GM23338 (cell line): ENCODE results near the gene GPC6. TPM values are rescaled to one million over a fixed set of nuclear protein-coding genes. Genes with fewer than 3 reads are reported as not detected.

Source experiments
- ATAC-seq: fragments of 200-7000 bp; cut with Tn5 transposase; 3 replicates; pipeline ENCODE4 v1.9.1; 2020
- DNase-seq: peaks from one replicate; pipeline ENCODE4 v3.0.0-alpha.2; 2015; ENCODE audit warnings: low spot score
- H2AFZ ChIP-seq: fragments of 200-600 bp; sonication (generic); 2 replicates; pipeline ENCODE4 v1.8.0; 2016; ENCODE audit warnings: antibody characterized with exemption, mild to moderate bottlenecking, moderate library complexity
- H3F3A ChIP-seq: fragments of 200-600 bp; sonication (generic); replicated peaks from 2 replicates; pipeline ENCODE4 v1.8.0; 2017; ENCODE audit warnings: antibody characterized with exemption, mixed run types, low read depth
- H3K27ac ChIP-seq: fragments of 200-600 bp; sonication (generic); 2 replicates; pipeline ENCODE4 v1.6.1; 2016; ENCODE audit warnings: low read depth
- H3K27me3 ChIP-seq: fragments of 200-600 bp; sonication (generic); 2 replicates; pipeline ENCODE4 v1.8.0; 2016; ENCODE audit warnings: mild to moderate bottlenecking, mixed run types, moderate library complexity; ENCODE audit not compliant: insufficient read depth
- H3K36me3 ChIP-seq: fragments of 200-600 bp; sonication (generic); 2 replicates; pipeline ENCODE4 v1.8.0; 2016; ENCODE audit warnings: mild to moderate bottlenecking; ENCODE audit not compliant: insufficient read depth
- H3K4me1 ChIP-seq: fragments of 200-600 bp; sonication (generic); 2 replicates; pipeline ENCODE4 v1.8.0; 2016; ENCODE audit warnings: mild to moderate bottlenecking, moderate library complexity; ENCODE audit not compliant: insufficient read depth
- H3K4me2 ChIP-seq: fragments of 200-600 bp; sonication (generic); 2 replicates; pipeline ENCODE4 v1.7.1; 2017; ENCODE audit warnings: mixed run types
- H3K4me3 ChIP-seq: fragments of 200-600 bp; sonication (generic); 2 replicates; pipeline ENCODE4 v1.6.1; 2016; ENCODE audit warnings: mixed run types
- H3K79me2 ChIP-seq: fragments of 200-600 bp; sonication (generic); replicated peaks from 2 replicates; pipeline ENCODE4 v1.8.0; 2017; ENCODE audit warnings: mild to moderate bottlenecking; ENCODE audit not compliant: insufficient read depth
- H3K9me2 ChIP-seq: fragments of 200-600 bp; sonication (generic); 2 replicates; pipeline ENCODE4 v1.8.0; 2017; ENCODE audit not compliant: insufficient read depth
- H4K20me1 ChIP-seq: fragments of 200-600 bp; sonication (generic); replicated peaks from 2 replicates; pipeline ENCODE4 v1.8.0; 2017; ENCODE audit warnings: mild to moderate bottlenecking; ENCODE audit not compliant: insufficient read depth
- H3K27ac Mint-ChIP-seq: 2 replicates; pipeline ENCODE4 v1.8.0; 2020; ENCODE audit warnings: inconsistent platforms, mild to moderate bottlenecking, moderate library complexity, mixed read lengths
- H3K27me3 Mint-ChIP-seq: 3 replicates; pipeline ENCODE4 v1.8.0; 2022; ENCODE audit warnings: low read depth, mild to moderate bottlenecking, moderate library complexity, mixed read lengths, inconsistent platforms; ENCODE audit not compliant: insufficient read depth, poor library complexity
- H3K36me3 Mint-ChIP-seq: 3 replicates; pipeline ENCODE4 v1.8.0; 2021; ENCODE audit warnings: low read depth, mild to moderate bottlenecking, inconsistent platforms, moderate library complexity, mixed read lengths
- H3K4me1 Mint-ChIP-seq: 3 replicates; pipeline ENCODE4 v1.8.0; 2020; ENCODE audit warnings: mild to moderate bottlenecking, inconsistent platforms, mixed read lengths
- H3K4me3 Mint-ChIP-seq: 3 replicates; pipeline ENCODE4 v1.8.0; 2021; ENCODE audit warnings: moderate library complexity, mild to moderate bottlenecking, inconsistent platforms, mixed read lengths
- H3K9me3 Mint-ChIP-seq: 3 replicates; pipeline ENCODE4 v1.8.0; 2020; ENCODE audit warnings: moderate library complexity, mild to moderate bottlenecking, inconsistent platforms, mixed read lengths
- EZH2phosphoT487 ChIP-seq: fragments of 200-600 bp; sonication (generic); IDR thresholded peaks from one replicate; pipeline ENCODE4 v1.8.1; 2018; ENCODE audit warnings: antibody characterized with exemption; ENCODE audit not compliant: unreplicated experiment
- JUNB ChIP-seq: IDR thresholded peaks from one replicate; pipeline ENCODE4 v1.6.1; 2016; ENCODE audit warnings: antibody characterized with exemption; ENCODE audit not compliant: unreplicated experiment
- ZNF114 ChIP-seq: fragments of 250-450 bp; sonication (Bioruptor Pico); IDR thresholded peaks from 2 replicates; pipeline ENCODE4 v1.5.0; 2020; ENCODE audit warnings: mild to moderate bottlenecking, moderate library complexity
- ZNF331 ChIP-seq: fragments of 250-450 bp; sonication (Bioruptor Pico); IDR thresholded peaks from 2 replicates; pipeline ENCODE4 v1.5.0; 2020; ENCODE audit warnings: low read depth, mild to moderate bottlenecking, moderate library complexity
- polyA plus RNA-seq: library from polyadenylated mRNA; unstranded; fragments of >200 nt; fragmentation: Nextera tagmentation; extraction: Ambion mirVana; gene quantifications from 2 replicates; pipeline ENCODE4 v1.2.1, GENCODE V29; 2016
- total RNA-seq: library from RNA; depleted of rRNA; stranded (reverse); fragments of >200 nt; shearing (Covaris generic); gene quantifications from 2 replicates; pipeline ENCODE4 v1.2.3, GENCODE V29; 2014
- TF ChIP-seq, protein P1 (sequence below): fragments of 250-450 bp; sonication (Bioruptor Pico); IDR thresholded peaks from 2 replicates; pipeline ENCODE4 v1.5.0; 2020; ENCODE audit warnings: mild to moderate bottlenecking, moderate library complexity
- TF ChIP-seq, protein P2 (sequence below): IDR thresholded peaks from 2 replicates; pipeline ENCODE4 v1.6.1; 2016; ENCODE audit warnings: antibody characterized with exemption

GPC6 gene
- total and polyA plus RNA-seq, 2 experiments from 2014 or later = 6.4 to 28.6 TPM

DNA sequence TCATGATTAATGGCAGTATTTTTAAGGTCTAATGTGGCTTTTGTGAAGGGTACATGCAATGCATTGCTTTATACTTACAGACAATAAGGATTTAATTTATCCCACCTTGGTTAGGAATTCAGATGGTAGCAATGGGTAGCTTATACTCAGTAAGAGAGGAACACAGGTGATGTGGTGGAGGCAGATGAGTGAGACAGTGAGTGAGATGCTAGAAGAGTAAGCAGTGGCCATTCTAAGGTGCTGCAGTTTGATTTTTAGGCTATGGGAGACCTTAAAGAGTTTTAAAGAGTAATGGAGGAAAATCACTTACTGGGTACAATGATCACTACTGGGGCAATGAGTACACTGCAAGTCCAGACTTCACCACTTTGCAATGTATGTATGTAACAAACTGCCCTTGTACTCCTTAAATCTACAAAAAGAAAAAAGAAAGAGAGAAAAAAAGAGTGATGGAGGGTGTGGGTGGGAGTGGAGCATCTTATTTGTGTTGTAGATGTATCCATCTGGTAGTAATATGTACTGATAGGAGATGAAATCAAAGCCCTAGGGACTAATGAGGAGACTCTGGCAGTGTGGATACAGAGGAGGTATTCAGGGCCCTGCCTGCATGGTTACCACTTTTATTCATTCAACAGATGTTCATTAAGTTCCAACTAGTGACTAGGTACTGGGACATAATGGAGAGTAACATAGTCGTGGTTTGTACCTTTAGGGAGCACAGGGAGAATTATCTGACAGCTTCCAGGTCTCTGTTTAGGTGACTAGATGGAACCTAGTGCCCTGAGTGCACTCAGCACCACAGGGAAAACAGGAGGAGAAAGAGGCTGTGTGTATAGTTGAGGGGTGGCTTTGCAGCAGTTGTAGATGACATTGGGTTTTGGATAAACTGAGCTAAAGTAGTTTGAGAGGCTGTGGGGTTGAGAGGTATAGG is 99.0 kb downstream of the GPC6 start (continued):
- TF ChIP-seq EZH2phosphoT487 = no peak
- TF ChIP-seq, protein P1, sequence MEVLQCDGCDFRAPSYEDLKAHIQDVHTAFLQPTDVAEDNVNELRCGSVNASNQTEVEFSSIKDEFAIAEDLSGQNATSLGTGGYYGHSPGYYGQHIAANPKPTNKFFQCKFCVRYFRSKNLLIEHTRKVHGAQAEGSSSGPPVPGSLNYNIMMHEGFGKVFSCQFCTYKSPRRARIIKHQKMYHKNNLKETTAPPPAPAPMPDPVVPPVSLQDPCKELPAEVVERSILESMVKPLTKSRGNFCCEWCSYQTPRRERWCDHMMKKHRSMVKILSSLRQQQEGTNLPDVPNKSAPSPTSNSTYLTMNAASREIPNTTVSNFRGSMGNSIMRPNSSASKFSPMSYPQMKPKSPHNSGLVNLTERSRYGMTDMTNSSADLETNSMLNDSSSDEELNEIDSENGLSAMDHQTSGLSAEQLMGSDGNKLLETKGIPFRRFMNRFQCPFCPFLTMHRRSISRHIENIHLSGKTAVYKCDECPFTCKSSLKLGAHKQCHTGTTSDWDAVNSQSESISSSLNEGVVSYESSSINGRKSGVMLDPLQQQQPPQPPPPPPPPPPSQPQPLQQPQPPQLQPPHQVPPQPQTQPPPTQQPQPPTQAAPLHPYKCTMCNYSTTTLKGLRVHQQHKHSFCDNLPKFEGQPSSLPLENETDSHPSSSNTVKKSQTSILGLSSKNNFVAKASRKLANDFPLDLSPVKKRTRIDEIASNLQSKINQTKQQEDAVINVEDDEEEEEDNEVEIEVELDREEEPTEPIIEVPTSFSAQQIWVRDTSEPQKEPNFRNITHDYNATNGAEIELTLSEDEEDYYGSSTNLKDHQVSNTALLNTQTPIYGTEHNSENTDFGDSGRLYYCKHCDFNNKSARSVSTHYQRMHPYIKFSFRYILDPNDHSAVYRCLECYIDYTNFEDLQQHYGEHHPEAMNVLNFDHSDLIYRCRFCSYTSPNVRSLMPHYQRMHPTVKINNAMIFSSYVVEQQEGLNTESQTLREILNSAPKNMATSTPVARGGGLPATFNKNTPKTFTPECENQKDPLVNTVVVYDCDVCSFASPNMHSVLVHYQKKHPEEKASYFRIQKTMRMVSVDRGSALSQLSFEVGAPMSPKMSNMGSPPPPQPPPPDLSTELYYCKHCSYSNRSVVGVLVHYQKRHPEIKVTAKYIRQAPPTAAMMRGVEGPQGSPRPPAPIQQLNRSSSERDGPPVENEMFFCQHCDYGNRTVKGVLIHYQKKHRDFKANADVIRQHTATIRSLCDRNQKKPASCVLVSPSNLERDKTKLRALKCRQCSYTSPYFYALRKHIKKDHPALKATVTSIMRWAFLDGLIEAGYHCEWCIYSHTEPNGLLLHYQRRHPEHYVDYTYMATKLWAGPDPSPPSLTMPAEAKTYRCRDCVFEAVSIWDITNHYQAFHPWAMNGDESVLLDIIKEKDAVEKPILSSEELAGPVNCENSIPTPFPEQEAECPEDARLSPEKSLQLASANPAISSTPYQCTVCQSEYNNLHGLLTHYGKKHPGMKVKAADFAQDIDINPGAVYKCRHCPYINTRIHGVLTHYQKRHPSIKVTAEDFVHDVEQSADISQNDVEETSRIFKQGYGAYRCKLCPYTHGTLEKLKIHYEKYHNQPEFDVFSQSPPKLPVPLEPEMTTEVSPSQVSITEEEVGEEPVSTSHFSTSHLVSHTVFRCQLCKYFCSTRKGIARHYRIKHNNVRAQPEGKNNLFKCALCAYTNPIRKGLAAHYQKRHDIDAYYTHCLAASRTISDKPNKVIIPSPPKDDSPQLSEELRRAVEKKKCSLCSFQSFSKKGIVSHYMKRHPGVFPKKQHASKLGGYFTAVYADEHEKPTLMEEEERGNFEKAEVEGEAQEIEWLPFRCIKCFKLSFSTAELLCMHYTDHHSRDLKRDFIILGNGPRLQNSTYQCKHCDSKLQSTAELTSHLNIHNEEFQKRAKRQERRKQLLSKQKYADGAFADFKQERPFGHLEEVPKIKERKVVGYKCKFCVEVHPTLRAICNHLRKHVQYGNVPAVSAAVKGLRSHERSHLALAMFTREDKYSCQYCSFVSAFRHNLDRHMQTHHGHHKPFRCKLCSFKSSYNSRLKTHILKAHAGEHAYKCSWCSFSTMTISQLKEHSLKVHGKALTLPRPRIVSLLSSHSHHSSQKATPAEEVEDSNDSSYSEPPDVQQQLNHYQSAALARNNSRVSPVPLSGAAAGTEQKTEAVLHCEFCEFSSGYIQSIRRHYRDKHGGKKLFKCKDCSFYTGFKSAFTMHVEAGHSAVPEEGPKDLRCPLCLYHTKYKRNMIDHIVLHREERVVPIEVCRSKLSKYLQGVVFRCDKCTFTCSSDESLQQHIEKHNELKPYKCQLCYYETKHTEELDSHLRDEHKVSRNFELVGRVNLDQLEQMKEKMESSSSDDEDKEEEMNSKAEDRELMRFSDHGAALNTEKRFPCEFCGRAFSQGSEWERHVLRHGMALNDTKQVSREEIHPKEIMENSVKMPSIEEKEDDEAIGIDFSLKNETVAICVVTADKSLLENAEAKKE (CRISPR knock-in tag) = no peak

DNA sequence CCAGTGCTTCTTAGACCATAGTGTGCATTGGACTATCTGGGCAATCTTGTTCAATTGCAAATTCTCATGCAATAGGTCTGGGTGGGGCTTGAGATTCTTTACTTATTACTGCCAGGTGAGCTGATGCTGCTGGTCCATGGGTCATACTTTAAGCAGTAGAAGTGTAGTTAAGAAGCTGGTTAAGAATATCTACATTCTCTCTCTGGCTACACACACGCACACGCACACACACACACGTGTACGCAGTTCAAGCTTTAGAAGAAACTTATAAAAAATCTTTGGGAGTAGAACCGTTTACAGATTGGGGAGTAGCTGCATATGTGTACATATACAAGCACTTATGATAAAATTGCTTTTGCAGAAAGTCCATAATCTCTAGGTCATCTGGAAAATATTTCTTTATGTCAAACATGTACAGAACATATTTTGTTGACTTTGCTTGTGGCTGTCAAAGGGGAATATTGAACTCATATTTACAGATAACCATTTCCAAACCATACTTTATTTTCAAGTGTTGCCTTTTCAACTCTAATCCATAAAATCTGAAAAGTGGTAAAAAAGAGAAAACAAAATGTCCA is 99.7 kb downstream of the GPC6 start:
- no peak overlapping the region for H3K27ac Mint-ChIP-seq
- H3K4me2 ChIP-seq = no peak overlapping the region
- H2AFZ ChIP-seq = no peak overlapping the region
- H3K4me1 ChIP-seq = peaks cover 34% of the 10 kb centered on the region
- no peak overlapping the region for H3K27ac ChIP-seq
- H3F3A ChIP-seq = no peaks in the 10 kb centered on the region
- peaks cover 39% of the 10 kb centered on the region for H3K79me2 ChIP-seq
- H3K9me3 Mint-ChIP-seq = no peaks in the 10 kb centered on the region
- H3K36me3 Mint-ChIP-seq = no peaks in the 10 kb centered on the region
- H3K27me3 Mint-ChIP-seq = peaks cover 4% of the 10 kb centered on the region
- ATAC-seq (no peak), DNase-seq (no peak)
- H3K4me3 Mint-ChIP-seq = no peak overlapping the region
- no peak overlapping the region for H3K4me3 ChIP-seq
- H3K36me3 ChIP-seq = no peaks in the 10 kb centered on the region
- no peaks in the 10 kb centered on the region for H4K20me1 ChIP-seq
- no peaks in the 10 kb centered on the region for H3K9me2 ChIP-seq
- H3K27me3 ChIP-seq = no peaks in the 10 kb centered on the region
- H3K4me1 Mint-ChIP-seq = peaks cover 39% of the 10 kb centered on the region
- TF ChIP-seq ZNF114 (CRISPR knock-in tag) = no peak
- TF ChIP-seq, protein P1 (CRISPR knock-in tag) = no peak
- TF ChIP-seq JUNB = no peak
- TF ChIP-seq, protein P2, sequence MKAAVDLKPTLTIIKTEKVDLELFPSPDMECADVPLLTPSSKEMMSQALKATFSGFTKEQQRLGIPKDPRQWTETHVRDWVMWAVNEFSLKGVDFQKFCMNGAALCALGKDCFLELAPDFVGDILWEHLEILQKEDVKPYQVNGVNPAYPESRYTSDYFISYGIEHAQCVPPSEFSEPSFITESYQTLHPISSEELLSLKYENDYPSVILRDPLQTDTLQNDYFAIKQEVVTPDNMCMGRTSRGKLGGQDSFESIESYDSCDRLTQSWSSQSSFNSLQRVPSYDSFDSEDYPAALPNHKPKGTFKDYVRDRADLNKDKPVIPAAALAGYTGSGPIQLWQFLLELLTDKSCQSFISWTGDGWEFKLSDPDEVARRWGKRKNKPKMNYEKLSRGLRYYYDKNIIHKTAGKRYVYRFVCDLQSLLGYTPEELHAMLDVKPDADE = no peak
- TF ChIP-seq ZNF331 = no peak
